Posterior vena cava (tissue), 2 donors: ENCODE measurements around the gene SNX19. TPM values are rescaled to one million over a fixed set of nuclear protein-coding genes. Genes with fewer than 3 reads are reported as not detected.

Source experiments
- DNase-seq: peaks from one replicate; pipeline ENCODE4 v3.0.0-alpha.2; 2020; ENCODE audit warnings: low spot score
- intact Hi-C, 2 donors: fragments of 100-400 bp; cut with DNase I; formaldehyde crosslinking; loops; one replicate each; pipeline versions ENCODE4 v1.14.1 to v1.14.2; 2022 to 2023
- total RNA-seq, 2 donors: library from RNA; stranded (reverse); fragmentation: NEBNext Ultra II Directional; extraction: Animal tissue kit (Norgen Biotek cat#: 25700); gene quantifications; one replicate each; pipeline ENCODE4 v1.2.1, GENCODE V29; 2021
- donor health status: DM: yes; HTN: yes; CAD: no.
- donor health status: DM: yes; HTN: yes; CAD: no.

Gene SNX19
- total RNA-seq, 2 donors from 2014 or later: 43.9 to 62.1 TPM

GRCh38 chr11:130908061-130908460 is 8.2 kb downstream of the SNX19 start:
- intact Hi-C loops: no loop called here
- DNase-seq: no peak

DNA sequence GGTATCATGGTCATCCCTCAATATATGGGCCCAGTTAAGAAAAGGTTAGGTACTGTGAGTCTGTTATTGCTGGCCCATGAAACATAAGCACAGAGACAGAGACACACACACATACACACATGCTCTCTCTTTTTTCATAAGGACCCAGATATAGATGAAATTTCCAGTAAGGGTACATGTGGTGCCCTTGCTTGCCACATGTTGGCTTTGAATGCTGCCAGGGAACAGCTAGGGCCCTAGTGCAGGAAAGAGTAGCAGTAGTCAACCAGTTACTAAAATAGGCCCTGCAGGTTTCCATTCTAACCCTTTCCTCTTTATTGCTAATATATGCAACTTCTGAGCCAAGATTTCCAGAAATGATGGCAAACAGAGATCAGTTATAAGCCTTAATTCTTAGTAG is 9.1 kb downstream of the SNX19 start:
- no peak for DNase-seq
- intact Hi-C loops: no loop called here

- intact Hi-C loops: no loop called here
- DNase-seq: no peak
Measured at GRCh38 chr11:130906616-130907015, 9.7 kb downstream of the SNX19 start.

- intact Hi-C loops: no loop called here
- no peak for DNase-seq
Measured at GRCh38 chr11:130905512-130905911, 10.8 kb downstream of the SNX19 start.

GRCh38 chr11:130904380-130904779 is 11.9 kb downstream of the SNX19 start:
- no peak for DNase-seq
- intact Hi-C loops: no loop called here

GRCh38 chr11:130902380-130902779 is 13.9 kb downstream of the SNX19 start:
- intact Hi-C loops: no loop called here
- no peak for DNase-seq

DNA sequence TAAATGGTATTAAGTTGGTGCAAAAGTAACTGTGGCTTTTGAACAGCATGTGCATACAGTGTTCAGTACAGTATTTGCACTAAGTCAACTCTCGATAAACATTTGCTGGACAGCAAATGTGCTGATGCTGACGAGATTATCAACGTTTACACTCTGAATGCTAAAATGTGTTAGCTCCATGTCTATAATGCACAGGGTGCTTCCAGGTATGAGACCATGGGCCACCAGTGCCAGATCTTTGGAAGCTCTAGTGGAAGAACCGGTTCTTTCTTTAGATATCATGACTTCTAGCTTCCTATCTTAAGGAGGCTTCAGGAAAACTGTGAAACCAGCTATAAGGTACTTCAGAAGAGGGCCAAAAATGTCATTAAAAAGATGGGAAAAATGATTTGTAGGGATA is 17.2 kb downstream of the SNX19 start:
- DNase-seq: no peak
- intact Hi-C loops: no loop called here

GRCh38 chr11:130897262-130898182 is 18.8 kb downstream of the SNX19 start:
- intact Hi-C loops: no loop called here
- DNase-seq: peak; percentile 93

GRCh38 chr11:130894322-130895025 is 21.8 kb downstream of the SNX19 start:
- peak; percentile 89 for DNase-seq
- intact Hi-C loops: no loop called here

DNA sequence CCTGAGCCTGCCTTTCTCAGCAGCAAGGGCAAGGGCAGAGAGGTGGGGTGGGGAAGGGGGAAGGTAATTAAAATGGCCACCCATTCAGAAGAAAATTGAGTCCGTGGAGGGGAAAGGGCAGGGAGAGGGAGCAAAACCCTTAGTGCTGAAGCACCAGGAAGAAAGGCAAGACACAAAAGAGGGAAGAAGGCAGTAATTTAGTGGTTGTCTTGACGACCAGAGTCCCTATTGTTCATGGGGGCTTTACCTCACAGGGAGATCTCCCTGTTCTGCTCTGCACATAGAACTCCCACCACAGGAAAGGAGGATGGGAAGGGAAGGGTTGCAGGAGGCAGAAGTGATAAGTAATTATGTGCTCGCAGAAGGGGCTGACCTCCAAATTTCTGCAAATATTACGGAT is 23.4 kb downstream of the SNX19 start:
- intact Hi-C loops: no loop called here
- DNase-seq: no peak

- intact Hi-C loops: no loop called here
- DNase-seq: no peak
Measured at GRCh38 chr11:130891326-130891725, 25.0 kb downstream of the SNX19 start.

- no peak for DNase-seq
- intact Hi-C loops: no loop called here
Measured at GRCh38 chr11:130890039-130890745, 26.1 kb downstream of the SNX19 start.

DNA sequence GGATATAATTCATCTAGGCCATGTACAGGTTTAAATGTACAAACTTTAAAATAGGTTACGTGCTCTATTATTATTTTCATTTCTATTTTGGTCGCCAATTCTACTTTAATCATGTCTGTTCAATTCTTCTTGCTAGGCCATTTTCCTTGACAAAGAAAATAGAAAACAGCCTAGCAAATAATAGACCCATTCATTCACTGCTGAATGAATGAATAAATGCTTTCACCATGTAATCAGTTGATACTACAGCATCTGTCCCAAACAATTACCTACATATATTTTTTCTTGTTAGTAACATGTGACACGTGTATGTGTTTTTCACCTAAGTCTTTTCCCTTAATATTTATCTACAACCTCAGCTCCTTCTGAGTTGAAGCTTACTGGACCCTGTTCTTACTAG is 27.5 kb downstream of the SNX19 start:
- no peak for DNase-seq
- intact Hi-C loops: no loop called here

DNA sequence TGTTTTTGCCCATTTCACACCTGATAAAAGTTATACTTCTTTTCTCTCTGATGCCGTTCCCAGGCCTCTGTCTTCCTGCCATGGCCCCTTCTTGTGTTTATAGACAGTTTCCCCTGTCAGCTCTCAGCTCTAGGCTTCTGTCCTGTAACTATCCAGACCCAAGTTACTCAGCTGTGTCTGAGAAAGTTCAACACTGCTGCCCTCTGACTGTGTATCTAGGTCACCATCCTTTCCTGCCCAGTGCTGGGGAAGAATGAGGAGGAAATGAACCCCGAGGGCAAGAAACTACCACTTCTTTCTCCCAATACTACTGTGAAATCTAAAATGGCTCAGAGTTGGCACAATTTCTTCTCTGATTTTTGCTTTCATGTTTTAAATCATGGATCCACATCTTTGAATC is 29.6 kb downstream of the SNX19 start:
- intact Hi-C loops: no loop called here
- DNase-seq: no peak

- DNase-seq: no peak
- intact Hi-C loops: no loop called here
Measured at GRCh38 chr11:130882138-130882551, 34.1 kb downstream of the SNX19 start.

DNA sequence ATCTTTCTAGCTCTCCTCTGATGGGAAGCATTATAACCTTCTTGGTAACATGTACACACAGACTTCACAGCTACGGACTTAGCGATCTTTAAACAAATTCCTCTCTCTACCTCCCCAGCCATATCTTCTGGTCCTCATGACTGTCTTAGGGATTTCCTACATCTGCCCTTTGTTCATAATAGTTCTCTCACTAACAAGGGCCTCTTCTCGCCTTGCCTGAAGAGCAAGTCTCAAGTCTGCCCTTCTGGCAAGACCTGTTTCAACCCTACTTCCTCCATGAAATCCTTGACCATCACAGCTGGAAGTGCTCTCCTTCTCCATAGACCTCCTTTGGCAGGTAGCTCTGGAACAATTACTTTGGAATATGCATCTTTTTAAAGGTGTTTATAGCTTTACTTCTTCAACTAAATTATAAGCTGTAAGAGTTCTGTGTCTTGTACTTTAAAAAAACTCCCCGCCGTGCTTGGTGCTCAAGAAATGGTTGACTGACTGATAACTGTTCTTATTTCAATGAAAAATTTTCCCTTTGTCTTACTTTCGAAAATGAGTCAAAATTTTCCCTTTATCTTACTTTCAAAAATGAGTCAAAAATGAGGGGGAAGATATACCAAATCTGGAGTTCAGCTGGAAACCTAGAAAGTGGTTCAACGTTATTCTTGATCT is 34.7 kb downstream of the SNX19 start:
- no peak for DNase-seq
- intact Hi-C loops: no loop called here

DNA sequence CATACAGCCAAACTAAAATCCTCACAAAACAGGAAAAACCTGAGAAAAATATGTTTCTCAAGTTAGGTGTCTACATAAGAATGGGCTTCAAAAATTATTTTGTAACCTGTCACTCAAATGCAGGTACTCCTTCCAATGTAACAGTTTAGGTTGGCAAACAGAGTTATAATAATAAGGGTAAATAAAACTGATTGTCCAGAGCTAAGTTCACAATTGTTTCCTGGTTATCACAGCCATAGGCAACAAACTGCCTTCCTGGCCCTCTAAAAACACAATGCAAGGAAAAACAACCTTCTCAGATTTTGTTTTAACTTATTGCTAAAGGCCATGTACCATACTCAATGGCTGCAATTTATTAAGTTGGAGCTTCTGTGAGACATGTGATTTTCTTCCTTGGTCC is 36.4 kb downstream of the SNX19 start:
- intact Hi-C loops: no loop called here
- no peak for DNase-seq

GRCh38 chr11:130876931-130877915 is 39.1 kb downstream of the SNX19 start:
- no peak for DNase-seq
- intact Hi-C loops: no loop called here
